GM20000 (cell line): ENCODE results near the gene LHPP.

Experiments used
- DNase-seq: peaks from one replicate; pipeline ENCODE4 v3.0.0; 2012; ENCODE audit warnings: low spot score
- CTCF ChIP-seq: IDR thresholded peaks from 2 replicates; pipeline ENCODE4 v1.5.1; 2012; ENCODE audit warnings: mild to moderate bottlenecking, control low read depth; ENCODE audit errors: extremely low read depth, missing control alignments

LHPP gene

GRCh38 chr10:124630551-124630950 is 168.9 kb downstream of the LHPP start:
- DNase-seq: no peak
- TF ChIP-seq CTCF: no peak

GRCh38 chr10:124632064-124632531 is 170.5 kb downstream of the LHPP start:
- no peak for TF ChIP-seq CTCF
- DNase-seq: no peak

- DNase-seq: no peak
- TF ChIP-seq CTCF: no peak
Observed at GRCh38 chr10:124632566-124632965, 170.9 kb downstream of the LHPP start.

GRCh38 chr10:124636271-124636995 is 174.8 kb downstream of the LHPP start:
- DNase-seq: no peak
- TF ChIP-seq CTCF: no peak

GRCh38 chr10:124637091-124637700 is 175.6 kb downstream of the LHPP start:
- no peak for DNase-seq
- TF ChIP-seq CTCF: no peak

GRCh38 chr10:124637746-124638145 is 176.1 kb downstream of the LHPP start:
- DNase-seq: no peak
- TF ChIP-seq CTCF: no peak

- TF ChIP-seq CTCF: no peak
- no peak for DNase-seq
Observed at GRCh38 chr10:124639206-124639605, 177.6 kb downstream of the LHPP start.
